Bronchial epithelial cell (primary cell): ENCODE data around the gene HDAC9. TPM values are rescaled to one million over a fixed set of nuclear protein-coding genes. Genes with fewer than 3 reads are reported as not detected.

Source experiments
- DNase-seq: peaks from one replicate; pipeline ENCODE4 v3.0.0-alpha.2; 2010; ENCODE audit warnings: low read depth
- FAIRE-seq: peaks from 2 replicates; lab custom pipeline; 2011; peaks lifted over from hg19 to GRCh38; lab: Jason Lieb, UNC
- H3K27me3 ChIP-seq: 2 replicates; pipeline ENCODE4 v1.5.1; 2011; ENCODE audit warnings: low read length; ENCODE audit not compliant: control insufficient read depth, insufficient read depth
- H3K36me3 ChIP-seq: 2 replicates; pipeline ENCODE4 v1.5.1; 2011; ENCODE audit warnings: low read length; ENCODE audit not compliant: control insufficient read depth, insufficient read depth
- H3K4me3 ChIP-seq: 2 replicates; pipeline ENCODE4 v1.5.1; 2011; ENCODE audit warnings: mild to moderate bottlenecking, low read depth, low read length, control low read depth
- total RNA-seq: library from RNA; depleted of rRNA; stranded (reverse); fragments of >200 nt; gene quantifications from 2 replicates; pipeline ENCODE4 v1.2.1, GENCODE V29; 2014
- TF ChIP-seq, protein P1 (sequence below): IDR thresholded peaks from 2 replicates; pipeline ENCODE4 v1.5.1; 2011; ENCODE audit warnings: mild to moderate bottlenecking, moderate library complexity, low read length, control low read depth, inconsistent platforms; ENCODE audit not compliant: insufficient read depth, severe bottlenecking

HDAC9 gene
- total RNA-seq, 1 donor from 2014 or later: 12.1 TPM

DNA sequence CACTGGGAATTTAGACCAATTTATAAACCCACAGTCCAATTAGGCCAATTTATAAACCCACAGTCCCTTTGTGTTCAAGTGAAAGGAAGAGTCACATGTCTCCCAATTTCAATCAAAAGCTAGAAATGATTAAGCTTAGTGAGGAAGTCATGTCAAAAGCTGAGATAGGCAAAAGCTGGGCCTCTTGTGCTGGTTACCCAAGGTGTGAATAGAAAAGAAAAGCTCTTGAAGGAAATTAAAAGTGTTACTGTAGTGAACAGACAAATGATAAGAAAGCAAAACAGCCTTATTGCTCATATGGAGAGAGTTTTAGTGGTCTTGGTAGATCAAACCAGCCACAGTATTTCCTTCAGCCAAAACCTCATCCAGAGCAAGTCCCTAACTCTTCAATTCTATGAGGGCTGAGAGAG lies 245.0 kb downstream of the HDAC9 start:
- H3K27me3 ChIP-seq: no peaks in the 10 kb centered on the region
- TF ChIP-seq, protein P1, sequence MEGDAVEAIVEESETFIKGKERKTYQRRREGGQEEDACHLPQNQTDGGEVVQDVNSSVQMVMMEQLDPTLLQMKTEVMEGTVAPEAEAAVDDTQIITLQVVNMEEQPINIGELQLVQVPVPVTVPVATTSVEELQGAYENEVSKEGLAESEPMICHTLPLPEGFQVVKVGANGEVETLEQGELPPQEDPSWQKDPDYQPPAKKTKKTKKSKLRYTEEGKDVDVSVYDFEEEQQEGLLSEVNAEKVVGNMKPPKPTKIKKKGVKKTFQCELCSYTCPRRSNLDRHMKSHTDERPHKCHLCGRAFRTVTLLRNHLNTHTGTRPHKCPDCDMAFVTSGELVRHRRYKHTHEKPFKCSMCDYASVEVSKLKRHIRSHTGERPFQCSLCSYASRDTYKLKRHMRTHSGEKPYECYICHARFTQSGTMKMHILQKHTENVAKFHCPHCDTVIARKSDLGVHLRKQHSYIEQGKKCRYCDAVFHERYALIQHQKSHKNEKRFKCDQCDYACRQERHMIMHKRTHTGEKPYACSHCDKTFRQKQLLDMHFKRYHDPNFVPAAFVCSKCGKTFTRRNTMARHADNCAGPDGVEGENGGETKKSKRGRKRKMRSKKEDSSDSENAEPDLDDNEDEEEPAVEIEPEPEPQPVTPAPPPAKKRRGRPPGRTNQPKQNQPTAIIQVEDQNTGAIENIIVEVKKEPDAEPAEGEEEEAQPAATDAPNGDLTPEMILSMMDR: no peak
- H3K36me3 ChIP-seq: no peaks in the 10 kb centered on the region
- no peak for DNase-seq
- no peak overlapping the region for H3K4me3 ChIP-seq
- FAIRE-seq: no peak

DNA sequence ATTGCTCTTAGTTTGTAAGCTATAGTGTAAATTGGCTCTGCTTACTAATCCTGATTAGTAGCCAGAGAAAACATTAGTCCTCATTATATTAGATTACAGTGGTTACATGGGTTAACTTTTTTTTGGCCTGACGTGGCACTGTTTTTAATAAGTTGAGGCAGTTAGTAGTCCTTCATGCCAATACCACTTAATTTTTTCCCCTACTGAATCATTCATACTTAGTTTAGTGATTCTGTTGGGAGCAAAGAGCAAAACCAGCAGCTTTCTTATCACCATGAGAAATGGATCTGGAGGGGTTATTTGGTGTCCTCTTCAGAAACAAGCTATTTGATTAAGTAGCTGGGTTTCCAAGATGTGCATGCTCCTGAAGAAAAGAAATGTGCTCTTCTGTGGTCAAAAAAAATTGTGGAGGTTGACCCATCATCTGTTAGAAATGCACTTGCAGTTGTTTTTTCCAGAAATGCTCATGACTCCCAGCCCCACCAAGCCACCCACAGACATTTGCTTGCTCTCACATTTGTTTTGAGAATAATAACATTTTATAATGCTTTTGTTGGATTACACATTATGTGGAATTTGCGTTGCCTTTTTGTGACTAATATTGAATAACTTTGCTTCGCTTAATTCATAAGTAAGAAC lies 258.5 kb downstream of the HDAC9 start:
- H3K27me3 ChIP-seq: peaks cover 2% of the 10 kb centered on the region
- TF ChIP-seq, protein P1: no peak
- no peak overlapping the region for H3K4me3 ChIP-seq
- DNase-seq: no peak
- H3K36me3 ChIP-seq: no peaks in the 10 kb centered on the region
- no peak for FAIRE-seq

DNA sequence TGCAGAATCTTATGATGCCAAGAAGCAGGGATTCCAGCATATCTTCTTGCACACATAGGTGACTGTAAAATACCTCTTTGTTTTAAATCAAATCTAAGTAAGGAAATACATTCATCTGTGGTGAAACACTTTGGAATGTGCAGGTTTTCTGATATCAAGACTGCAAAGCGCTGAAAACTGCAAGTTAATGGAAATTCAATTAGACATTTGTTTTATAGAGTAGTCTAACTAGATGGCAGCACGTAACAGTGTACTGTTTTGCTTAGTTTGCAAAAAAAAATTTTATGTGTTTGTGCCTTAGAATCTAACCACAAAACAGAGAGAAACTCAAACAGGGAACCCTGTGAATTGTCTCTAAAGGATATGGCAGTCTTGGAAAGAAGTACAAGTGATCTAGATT lies 259.2 kb downstream of the HDAC9 start:
- Histone ChIP-seq H3K36me3 (no peaks in the 10 kb centered on the region), H3K27me3 (peaks cover 2% of the 10 kb centered on the region), H3K4me3 (no peak overlapping the region)
- FAIRE-seq: no peak
- TF ChIP-seq, protein P1: no peak
- no peak for DNase-seq

GRCh38 chr7:18755793-18756192 lies 260.2 kb downstream of the HDAC9 start:
- Histone ChIP-seq H3K4me3 (no peak overlapping the region), H3K27me3 (peaks cover 2% of the 10 kb centered on the region), H3K36me3 (no peaks in the 10 kb centered on the region)
- no peak for FAIRE-seq
- TF ChIP-seq, protein P1: no peak
- no peak for DNase-seq

- H3K4me3 ChIP-seq: no peak overlapping the region
- TF ChIP-seq, protein P1: no peak
- H3K27me3 ChIP-seq: peaks cover 2% of the 10 kb centered on the region
- no peaks in the 10 kb centered on the region for H3K36me3 ChIP-seq
- DNase-seq: no peak
- FAIRE-seq: no peak
Observed at GRCh38 chr7:18756378-18757050, 261.0 kb downstream of the HDAC9 start.
